A673 (cell line): Measurements from ENCODE around the gene PLEKHA8. TPM values are rescaled to one million over a fixed set of nuclear protein-coding genes. Genes with fewer than 3 reads are reported as not detected.

Source experiments
- BruUV-seq: library from RNA; stranded (reverse); fragments of 400-500 nt; replicated peaks from 2 replicates; lab custom pipeline; 2021; lab: Mats Ljungman, UMichigan
- CTCF ChIA-PET: fragments of 300-600 bp; sonication (Branson Sonifier 250); formaldehyde crosslinking; loops from one replicate; lab custom pipeline; 2022; ENCODE audit warnings: antibody characterized with exemption; lab: Charles Lee
- POLR2A ChIA-PET: fragments of 300-600 bp; sonication (Branson Sonifier 250); formaldehyde crosslinking; loops from one replicate; lab custom pipeline; 2022; ENCODE audit warnings: antibody characterized with exemption; ENCODE audit not compliant: low non-redundant PET; lab: Charles Lee
- DNase-seq: peaks from one replicate; pipeline ENCODE4 v3.0.0-alpha.2; 2015; ENCODE audit warnings: low spot score
- H3K27ac ChIP-seq: fragments of 200-600 bp; sonication (generic); 2 replicates; pipeline ENCODE4 v1.5.1; 2016; ENCODE audit warnings: mixed run types, low read depth, mild to moderate bottlenecking, mixed read lengths, antibody characterized with exemption, low read length; ENCODE audit not compliant: poor library complexity, severe bottlenecking
- H3K27me3 ChIP-seq: fragments of 200-600 bp; sonication (generic); replicated peaks from 2 replicates; pipeline ENCODE4 v1.6.1; 2017; ENCODE audit warnings: mixed run types, low read depth, mild to moderate bottlenecking, mixed read lengths, antibody characterized with exemption, low read length; ENCODE audit not compliant: insufficient read depth, poor library complexity
- H3K36me3 ChIP-seq: fragments of 200-600 bp; sonication (generic); 2 replicates; pipeline ENCODE4 v1.6.1; 2016; ENCODE audit warnings: mixed run types, mild to moderate bottlenecking, mixed read lengths, antibody characterized with exemption, low read length; ENCODE audit not compliant: insufficient read depth, poor library complexity, severe bottlenecking
- H3K4me1 ChIP-seq: fragments of 200-600 bp; sonication (generic); 2 replicates; pipeline ENCODE4 v1.6.1; 2017; ENCODE audit warnings: mixed run types, mild to moderate bottlenecking, mixed read lengths, antibody characterized with exemption, low read length; ENCODE audit not compliant: insufficient read depth, poor library complexity, severe bottlenecking
- H3K4me3 ChIP-seq: fragments of 200-600 bp; sonication (generic); 2 replicates; pipeline ENCODE4 v1.5.1; 2016; ENCODE audit warnings: low read depth, mixed run types, mild to moderate bottlenecking, mixed read lengths, low read length; ENCODE audit not compliant: poor library complexity, severe bottlenecking
- H3K9me3 ChIP-seq: fragments of 200-600 bp; sonication (generic); 2 replicates; pipeline ENCODE4 v1.6.1; 2016; ENCODE audit warnings: mixed run types, low read depth, mild to moderate bottlenecking, mixed read lengths, antibody characterized with exemption, low read length; ENCODE audit not compliant: poor library complexity, severe bottlenecking
- EZH2 ChIP-seq: fragments of 200-600 bp; sonication (generic); IDR thresholded peaks from 2 replicates; pipeline ENCODE4 v1.6.1; 2017; ENCODE audit warnings: borderline replicate concordance, low read depth, mild to moderate bottlenecking, mixed read lengths, antibody characterized with exemption, low read length; ENCODE audit not compliant: poor library complexity, severe bottlenecking
- intact Hi-C: fragments of 100-400 bp; cut with micrococcal nuclease; formaldehyde crosslinking; loops from one replicate; pipeline ENCODE4 v1.10.0; 2022; ENCODE audit not compliant: unreplicated experiment
- total RNA-seq: library from RNA; stranded (reverse); gene quantifications from 2 replicates; pipeline ENCODE4 v1.2.3, GENCODE V29; 2021
- TF ChIP-seq, protein P1 (sequence below): fragments of 300-800, 200-600 bp; sonication (generic); conservative IDR thresholded peaks from 2 replicates; pipeline ENCODE4 v1.5.1; 2017; ENCODE audit warnings: low read depth, mild to moderate bottlenecking, antibody characterized with exemption, low read length, moderate library complexity, mixed read lengths

Gene PLEKHA8
- total RNA-seq, 1 experiment from 2014 or later = 22.2 TPM

- no TSS peak for BruUV-seq
- Histone ChIP-seq H3K4me3 (no peak overlapping the region), H3K4me1 (no peaks in the 10 kb centered on the region), H3K9me3 (no peaks in the 10 kb centered on the region), H3K27ac (no peak overlapping the region), H3K27me3 (no peaks in the 10 kb centered on the region), H3K36me3 (peaks cover 28% of the 10 kb centered on the region)
- no peak for TF ChIP-seq EZH2
- TF ChIP-seq, protein P1, sequence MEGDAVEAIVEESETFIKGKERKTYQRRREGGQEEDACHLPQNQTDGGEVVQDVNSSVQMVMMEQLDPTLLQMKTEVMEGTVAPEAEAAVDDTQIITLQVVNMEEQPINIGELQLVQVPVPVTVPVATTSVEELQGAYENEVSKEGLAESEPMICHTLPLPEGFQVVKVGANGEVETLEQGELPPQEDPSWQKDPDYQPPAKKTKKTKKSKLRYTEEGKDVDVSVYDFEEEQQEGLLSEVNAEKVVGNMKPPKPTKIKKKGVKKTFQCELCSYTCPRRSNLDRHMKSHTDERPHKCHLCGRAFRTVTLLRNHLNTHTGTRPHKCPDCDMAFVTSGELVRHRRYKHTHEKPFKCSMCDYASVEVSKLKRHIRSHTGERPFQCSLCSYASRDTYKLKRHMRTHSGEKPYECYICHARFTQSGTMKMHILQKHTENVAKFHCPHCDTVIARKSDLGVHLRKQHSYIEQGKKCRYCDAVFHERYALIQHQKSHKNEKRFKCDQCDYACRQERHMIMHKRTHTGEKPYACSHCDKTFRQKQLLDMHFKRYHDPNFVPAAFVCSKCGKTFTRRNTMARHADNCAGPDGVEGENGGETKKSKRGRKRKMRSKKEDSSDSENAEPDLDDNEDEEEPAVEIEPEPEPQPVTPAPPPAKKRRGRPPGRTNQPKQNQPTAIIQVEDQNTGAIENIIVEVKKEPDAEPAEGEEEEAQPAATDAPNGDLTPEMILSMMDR = no peak
- intact Hi-C loops = no loop called here
- DNase-seq = no peak
- CTCF ChIA-PET = no interaction called here
- POLR2A ChIA-PET = no interaction called here
Measured at GRCh38 chr7:30049173-30049572, 21.0 kb downstream of the PLEKHA8 start.

DNA sequence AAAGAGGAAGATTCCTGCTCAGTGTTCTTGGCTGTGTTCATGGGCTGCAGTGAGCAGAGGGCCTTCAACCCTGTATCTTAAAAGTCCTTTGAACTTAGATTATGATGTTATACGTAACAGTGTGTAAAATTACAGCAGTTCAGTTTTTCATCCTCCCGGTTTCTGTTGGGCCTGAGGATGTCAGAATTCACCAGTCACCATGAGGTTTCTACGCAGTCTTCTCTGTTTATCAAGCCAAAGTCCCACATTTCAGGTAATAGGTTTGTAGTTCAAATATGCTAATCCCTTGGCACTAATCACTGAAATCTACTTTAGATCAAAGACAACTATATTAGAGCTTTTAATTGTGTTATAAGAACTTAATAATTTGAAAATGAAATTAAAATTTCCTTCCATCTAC, 24.9 kb downstream of the PLEKHA8 start:
- peaks cover 21% of the 10 kb centered on the region for H3K36me3 ChIP-seq
- POLR2A ChIA-PET = no interaction called here
- H3K9me3 ChIP-seq = no peaks in the 10 kb centered on the region
- no peak overlapping the region for H3K27ac ChIP-seq
- H3K27me3 ChIP-seq = no peaks in the 10 kb centered on the region
- BruUV-seq = no TSS peak
- H3K4me3 ChIP-seq = no peak overlapping the region
- no peaks in the 10 kb centered on the region for H3K4me1 ChIP-seq
- CTCF ChIA-PET = no interaction called here
- no peak for TF ChIP-seq EZH2
- TF ChIP-seq, protein P1 = no peak
- no peak for DNase-seq
- intact Hi-C loops = no loop called here

DNA sequence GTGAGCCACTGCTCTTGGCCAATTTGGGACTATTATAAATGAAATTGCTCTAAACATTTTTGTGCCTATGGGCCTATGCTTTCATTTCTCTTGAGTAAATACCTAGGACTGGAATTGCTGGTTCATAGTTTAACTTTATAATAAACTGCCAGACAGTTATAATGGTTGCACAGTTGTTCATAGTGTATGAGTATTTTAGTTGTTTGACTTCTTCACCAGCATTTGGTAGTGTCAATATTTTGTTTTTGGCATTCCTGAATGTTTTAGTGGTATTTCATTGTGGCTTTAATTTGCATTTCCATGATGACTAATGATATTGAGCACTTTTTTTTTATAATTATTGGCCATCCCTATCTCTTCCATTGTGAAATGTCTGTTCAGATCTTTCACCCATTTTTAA, 29.5 kb downstream of the PLEKHA8 start:
- Histone ChIP-seq H3K4me1 (no peaks in the 10 kb centered on the region), H3K4me3 (no peak overlapping the region), H3K9me3 (no peaks in the 10 kb centered on the region), H3K36me3 (peaks cover 8% of the 10 kb centered on the region), H3K27ac (no peak overlapping the region), H3K27me3 (no peaks in the 10 kb centered on the region)
- no TSS peak for BruUV-seq
- ChIA-PET POLR2A (no interaction called here), CTCF (no interaction called here)
- TF ChIP-seq, protein P1 = no peak
- TF ChIP-seq EZH2 = no peak
- no peak for DNase-seq
- intact Hi-C loops = no loop called here
